ENCODE measurements around the gene CNTN4. TPM values are rescaled to one million over a fixed set of nuclear protein-coding genes. Genes with fewer than 3 reads are reported as not detected.

The CNTN4 gene
- polyA plus RNA-seq, 1 experiment: not detected

- Histone ChIP-seq H3K4me3 (ENCODE audit: low read depth, low read length) (no peak overlapping the region), H3K36me3 (ENCODE audit: control insufficient read depth, insufficient read depth, low read length) (no peaks in the 10 kb centered on the region), H3K27me3 (ENCODE audit: control insufficient read depth, insufficient read depth, low read length) (no peaks in the 10 kb centered on the region)
- TF ChIP-seq, protein P1, sequence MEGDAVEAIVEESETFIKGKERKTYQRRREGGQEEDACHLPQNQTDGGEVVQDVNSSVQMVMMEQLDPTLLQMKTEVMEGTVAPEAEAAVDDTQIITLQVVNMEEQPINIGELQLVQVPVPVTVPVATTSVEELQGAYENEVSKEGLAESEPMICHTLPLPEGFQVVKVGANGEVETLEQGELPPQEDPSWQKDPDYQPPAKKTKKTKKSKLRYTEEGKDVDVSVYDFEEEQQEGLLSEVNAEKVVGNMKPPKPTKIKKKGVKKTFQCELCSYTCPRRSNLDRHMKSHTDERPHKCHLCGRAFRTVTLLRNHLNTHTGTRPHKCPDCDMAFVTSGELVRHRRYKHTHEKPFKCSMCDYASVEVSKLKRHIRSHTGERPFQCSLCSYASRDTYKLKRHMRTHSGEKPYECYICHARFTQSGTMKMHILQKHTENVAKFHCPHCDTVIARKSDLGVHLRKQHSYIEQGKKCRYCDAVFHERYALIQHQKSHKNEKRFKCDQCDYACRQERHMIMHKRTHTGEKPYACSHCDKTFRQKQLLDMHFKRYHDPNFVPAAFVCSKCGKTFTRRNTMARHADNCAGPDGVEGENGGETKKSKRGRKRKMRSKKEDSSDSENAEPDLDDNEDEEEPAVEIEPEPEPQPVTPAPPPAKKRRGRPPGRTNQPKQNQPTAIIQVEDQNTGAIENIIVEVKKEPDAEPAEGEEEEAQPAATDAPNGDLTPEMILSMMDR (IDR thresholded peaks at IDR 0.05; ENCODE audit: insufficient read depth, low read depth, low read length): no peak
- ChIA-PET CTCF (no interaction called here), POLR2A (no interaction called here)
- no peak for DNase-seq (ENCODE audit: low read depth)
These were observed 54.4 kb downstream of the CNTN4 start for GRCh38 chr3:2153053-2153452.

- no peak for DNase-seq (ENCODE audit: low read depth)
- Histone ChIP-seq H3K36me3 (ENCODE audit: control insufficient read depth, insufficient read depth, low read length) (no peaks in the 10 kb centered on the region), H3K4me3 (ENCODE audit: low read depth, low read length) (no peak overlapping the region), H3K27me3 (ENCODE audit: control insufficient read depth, insufficient read depth, low read length) (no peaks in the 10 kb centered on the region)
- POLR2A ChIA-PET: no interaction called here
- TF ChIP-seq, protein P1 (IDR thresholded peaks at IDR 0.05; ENCODE audit: insufficient read depth, low read depth, low read length): no peak
- CTCF ChIA-PET: no interaction called here
These were observed 54.9 kb downstream of the CNTN4 start for GRCh38 chr3:2153547-2153946.

DNA sequence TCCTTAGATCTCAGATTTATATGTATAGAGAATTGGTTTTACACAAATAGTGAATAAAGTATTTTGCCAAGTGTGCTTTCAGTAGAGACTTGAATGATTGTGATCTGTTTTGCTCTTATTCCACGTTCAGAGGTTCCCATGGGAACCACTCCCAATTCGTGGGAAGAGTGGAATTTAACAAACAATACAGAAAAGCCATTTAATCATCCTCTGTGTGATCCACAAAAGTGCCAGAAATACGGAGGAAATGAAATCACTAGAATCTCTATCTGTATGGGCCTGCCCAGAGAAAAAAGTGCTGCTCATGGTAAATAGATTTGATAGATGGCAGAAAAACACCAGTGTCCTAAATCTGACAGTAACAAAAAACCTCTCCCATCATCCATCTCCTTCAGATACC lies 56.0 kb downstream of the CNTN4 start:
- ChIA-PET POLR2A (no interaction called here), CTCF (no interaction called here)
- TF ChIP-seq, protein P1 (IDR thresholded peaks at IDR 0.05; ENCODE audit: insufficient read depth, low read depth, low read length): no peak
- Histone ChIP-seq H3K4me3 (ENCODE audit: low read depth, low read length) (no peak overlapping the region), H3K36me3 (ENCODE audit: control insufficient read depth, insufficient read depth, low read length) (no peaks in the 10 kb centered on the region), H3K27me3 (ENCODE audit: control insufficient read depth, insufficient read depth, low read length) (no peaks in the 10 kb centered on the region)
- DNase-seq (ENCODE audit: low read depth): no peak

GRCh38 chr3:2156244-2156847 lies 57.7 kb downstream of the CNTN4 start:
- CTCF ChIA-PET: no interaction called here
- Histone ChIP-seq H3K27me3 (ENCODE audit: control insufficient read depth, insufficient read depth, low read length) (no peaks in the 10 kb centered on the region), H3K4me3 (ENCODE audit: low read depth, low read length) (no peak overlapping the region), H3K36me3 (ENCODE audit: control insufficient read depth, insufficient read depth, low read length) (no peaks in the 10 kb centered on the region)
- POLR2A ChIA-PET: no interaction called here
- no peak for DNase-seq (ENCODE audit: low read depth)
- TF ChIP-seq, protein P1 (IDR thresholded peaks at IDR 0.05; ENCODE audit: insufficient read depth, low read depth, low read length): no peak

DNA sequence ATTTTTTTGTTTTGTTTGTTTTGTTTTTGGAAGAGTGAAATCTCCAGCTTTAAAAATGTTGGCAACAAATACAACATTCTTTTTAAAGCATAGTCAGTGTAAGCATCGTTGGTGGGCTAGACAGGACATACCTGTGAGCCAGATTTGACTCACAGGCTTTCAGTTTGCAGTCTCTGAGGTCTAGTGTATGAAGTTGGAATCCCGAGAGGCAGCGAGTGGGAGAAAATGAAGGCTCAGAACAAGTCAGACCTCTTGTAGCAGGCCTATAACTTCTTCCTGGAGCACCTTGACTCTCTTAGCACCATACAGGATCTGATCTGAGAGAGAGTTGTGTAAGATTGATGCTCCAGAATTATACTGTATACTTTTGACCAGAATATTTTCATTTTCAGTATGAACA lies 60.2 kb downstream of the CNTN4 start:
- TF ChIP-seq, protein P1 (IDR thresholded peaks at IDR 0.05; ENCODE audit: insufficient read depth, low read depth, low read length): no peak
- H3K27me3 ChIP-seq (ENCODE audit: control insufficient read depth, insufficient read depth, low read length): no peaks in the 10 kb centered on the region
- ChIA-PET POLR2A (no interaction called here), CTCF (no interaction called here)
- no peaks in the 10 kb centered on the region for H3K36me3 ChIP-seq (ENCODE audit: control insufficient read depth, insufficient read depth, low read length)
- H3K4me3 ChIP-seq (ENCODE audit: low read depth, low read length): no peak overlapping the region
- no peak for DNase-seq (ENCODE audit: low read depth)

All from BJ (cell line).